ENCODE measurements around the gene NOX3.

- TF ChIP-seq EZH2 (IDR thresholded peaks at IDR 0.05; ENCODE audit: borderline replicate concordance, low read length) (no peak), CTCF (conservative IDR thresholded peaks at IDR 0.05 in 1 of 2, IDR thresholded peaks at IDR 0.05 in 1 of 2; ENCODE audit: extremely low read depth in 1 of 2, insufficient read depth in 1 of 2, low read depth in 1 of 2, low read length in 2 of 2) (no peak)
Measured at GRCh38 chr6:155472886-155473285, 17.2 kb upstream of the NOX3 start.
